ENCODE results near the gene MOB3B. TPM values are rescaled to one million over a fixed set of nuclear protein-coding genes. Genes with fewer than 3 reads are reported as not detected.

MOB3B gene
- total and polyA plus RNA-seq, 2 of the 13 experiments (the other 11 are each of a cell fraction or from before 2014, with no cell fraction given): 0.03 to 0.09 TPM

DNA sequence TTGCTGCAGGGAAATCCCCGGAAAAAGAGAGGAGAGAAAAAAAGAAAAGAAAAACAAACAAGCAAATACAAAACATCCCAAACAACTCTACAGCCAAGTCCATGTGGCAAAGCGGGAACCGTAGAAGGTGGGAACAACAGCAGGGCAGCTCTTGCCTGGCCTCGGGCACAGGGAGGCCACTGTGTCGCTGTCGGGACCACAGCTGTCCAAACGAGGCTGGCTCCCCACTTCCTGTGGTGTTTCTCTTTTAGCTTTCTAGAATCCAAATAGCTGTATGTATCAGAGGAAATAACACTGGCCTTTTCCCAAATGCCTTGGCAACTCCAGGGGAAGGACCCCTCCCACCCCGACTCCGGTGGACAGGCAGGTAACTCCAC lies 191.1 kb downstream of the MOB3B start:
- Histone ChIP-seq H3K9me3 (ENCODE audit: low read length) (no peaks in the 10 kb centered on the region), H3K27me3 (ENCODE audit: control insufficient read depth in 1 of 2, insufficient read depth in 2 of 2, low read length in 2 of 2) (peaks cover 0 to 7% of the 10 kb centered on the region in 2 experiments; a peak in 1 of 5 replicates), H3K4me2 (ENCODE audit: low read depth, low read length) (no peak overlapping the region), H3K79me2 (ENCODE audit: insufficient read depth, low read length) (no peaks in the 10 kb centered on the region), H3K9ac (ENCODE audit: insufficient read depth, low read depth, low read length) (no peak overlapping the region), H2AFZ (ENCODE audit: low read length) (no peak overlapping the region), H3K4me1 (ENCODE audit: insufficient read depth, low read length) (no peaks in the 10 kb centered on the region), H4K20me1 (ENCODE audit: insufficient read depth, low read length) (no peaks in the 10 kb centered on the region), H3K4me3 (replicated peaks in 1 of 3; ENCODE audit: insufficient read depth in 1 of 3, low read depth in 2 of 3, low read length in 3 of 3) (no peak overlapping the region), H3K27ac (ENCODE audit: extremely low read length, insufficient read depth, low read length) (no peak overlapping the region), H3K36me3 (replicated peaks in 1 of 2; ENCODE audit: control insufficient read depth in 1 of 2, insufficient read depth in 2 of 2, low read length in 2 of 2) (no peaks in the 10 kb centered on the region)
- in situ Hi-C loops (cut with HindIII; ENCODE audit: extremely low pct_ligation_motif_present, low pct_unique_long_range_greater_than_20kb): loop anchor here (25.0 kb wide), 1 partner anchor 724 kb away; no protein-coding TSS in a partner anchor
- intact Hi-C loops (cut with micrococcal nuclease; ENCODE audit: unreplicated experiment): no loop called here
- FAIRE-seq (no peak), ATAC-seq (no peak), DNase-seq (ENCODE audit: low spot score) (no peak)
- TF ChIP-seq MTA1 (CRISPR knock-in tag; IDR thresholded peaks at IDR 0.05; ENCODE audit: borderline replicate concordance): no peak
- TF ChIP-seq GATAD1 (CRISPR knock-in tag; IDR thresholded peaks at IDR 0.05): no peak
- TF ChIP-seq SRSF4 (IDR thresholded peaks at IDR 0.05; ENCODE audit: low read depth, low read length, poor library complexity, severe bottlenecking): no peak
- TF ChIP-seq, protein P1, sequence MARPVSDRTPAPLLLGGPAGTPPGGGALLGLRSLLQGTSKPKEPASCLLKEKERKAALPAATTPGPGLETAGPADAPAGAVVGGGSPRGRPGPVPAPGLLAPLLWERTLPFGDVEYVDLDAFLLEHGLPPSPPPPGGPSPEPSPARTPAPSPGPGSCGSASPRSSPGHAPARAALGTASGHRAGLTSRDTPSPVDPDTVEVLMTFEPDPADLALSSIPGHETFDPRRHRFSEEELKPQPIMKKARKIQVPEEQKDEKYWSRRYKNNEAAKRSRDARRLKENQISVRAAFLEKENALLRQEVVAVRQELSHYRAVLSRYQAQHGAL (CRISPR knock-in tag; IDR thresholded peaks at IDR 0.05; ENCODE audit: not compliant biosample characterization): no peak
- no peak for TF ChIP-seq MTF1 (CRISPR knock-in tag; IDR thresholded peaks at IDR 0.05)
- TF ChIP-seq RBM39 (IDR thresholded peaks at IDR 0.05; ENCODE audit: low read depth, low read length, poor library complexity, severe bottlenecking): no peak
- POLR2A ChIA-PET: no interaction called here
- 48% methylated on average over 9 of the region's 9 CpGs for WGBS (ENCODE audit: low lambda C conversion rate)
- BruUV-seq (replicated peaks): no TSS peak
- CTCF ChIA-PET (ENCODE audit: low intra/inter-chr PET ratio, low total read pairs): no interaction called here

DNA sequence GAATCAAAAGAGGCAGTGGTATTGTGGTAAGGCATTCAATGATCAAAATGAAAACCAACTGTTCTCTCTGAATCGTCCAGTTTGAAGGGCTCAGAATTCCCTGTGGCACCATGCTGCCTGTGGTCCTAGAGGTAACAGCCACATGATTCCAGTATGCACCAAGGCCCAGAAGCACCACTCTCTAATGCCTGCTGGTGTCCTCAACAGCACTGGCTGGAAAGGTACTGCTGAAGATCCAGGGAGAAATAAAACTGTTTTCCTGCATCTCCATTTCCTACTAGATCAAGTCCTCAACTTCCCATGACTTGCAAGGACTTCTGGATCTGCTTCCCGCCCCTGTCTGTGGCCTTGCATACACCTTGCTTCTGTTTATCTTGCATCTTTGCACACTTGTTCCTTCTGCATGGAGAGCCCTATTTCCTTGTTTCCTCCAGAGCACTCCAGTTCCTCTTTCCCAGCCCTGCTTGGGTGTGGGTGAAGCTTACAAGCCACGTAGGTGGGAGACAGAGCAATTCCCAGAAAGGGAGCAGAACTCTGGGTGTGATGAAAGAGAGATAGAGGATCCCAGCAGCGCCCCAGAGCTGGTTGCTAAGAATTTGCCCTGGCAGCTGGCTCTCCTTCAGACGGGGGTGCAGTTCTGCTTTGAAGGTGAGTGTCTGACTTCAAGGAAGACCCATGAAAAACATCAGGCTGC lies 191.6 kb downstream of the MOB3B start:
- no peak overlapping the region for H3K27ac ChIP-seq (ENCODE audit: extremely low read length, insufficient read depth, low read length)
- FAIRE-seq: no peak
- POLR2A ChIA-PET: no interaction called here

More for the DNA sequence above, 191.6 kb downstream of the MOB3B start:
- in situ Hi-C loops (cut with HindIII; ENCODE audit: extremely low pct_ligation_motif_present, low pct_unique_long_range_greater_than_20kb): loop anchor here (25.0 kb wide), 1 partner anchor 724 kb away; no protein-coding TSS in a partner anchor
- Histone ChIP-seq H3K4me2 (ENCODE audit: low read depth, low read length) (no peak overlapping the region), H3K4me1 (ENCODE audit: insufficient read depth, low read length) (no peaks in the 10 kb centered on the region), H3K79me2 (ENCODE audit: insufficient read depth, low read length) (no peaks in the 10 kb centered on the region), H4K20me1 (ENCODE audit: insufficient read depth, low read length) (no peaks in the 10 kb centered on the region), H3K9ac (ENCODE audit: insufficient read depth, low read depth, low read length) (no peak overlapping the region), H3K4me3 (replicated peaks in 1 of 3; ENCODE audit: insufficient read depth in 1 of 3, low read depth in 2 of 3, low read length in 3 of 3) (no peak overlapping the region), H3K27me3 (ENCODE audit: control insufficient read depth in 1 of 2, insufficient read depth in 2 of 2, low read length in 2 of 2) (peaks cover 0 to 7% of the 10 kb centered on the region in 2 experiments; a peak in 1 of 5 replicates), H3K36me3 (replicated peaks in 1 of 2; ENCODE audit: control insufficient read depth in 1 of 2, insufficient read depth in 2 of 2, low read length in 2 of 2) (no peaks in the 10 kb centered on the region), H2AFZ (ENCODE audit: low read length) (no peak overlapping the region), H3K9me3 (ENCODE audit: low read length) (no peaks in the 10 kb centered on the region)
- TF ChIP-seq, protein P2, sequence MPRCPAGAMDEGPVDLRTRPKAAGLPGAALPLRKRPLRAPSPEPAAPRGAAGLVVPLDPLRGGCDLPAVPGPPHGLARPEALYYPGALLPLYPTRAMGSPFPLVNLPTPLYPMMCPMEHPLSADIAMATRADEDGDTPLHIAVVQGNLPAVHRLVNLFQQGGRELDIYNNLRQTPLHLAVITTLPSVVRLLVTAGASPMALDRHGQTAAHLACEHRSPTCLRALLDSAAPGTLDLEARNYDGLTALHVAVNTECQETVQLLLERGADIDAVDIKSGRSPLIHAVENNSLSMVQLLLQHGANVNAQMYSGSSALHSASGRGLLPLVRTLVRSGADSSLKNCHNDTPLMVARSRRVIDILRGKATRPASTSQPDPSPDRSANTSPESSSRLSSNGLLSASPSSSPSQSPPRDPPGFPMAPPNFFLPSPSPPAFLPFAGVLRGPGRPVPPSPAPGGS (CRISPR knock-in tag; IDR thresholded peaks at IDR 0.05): no peak
- no peak for TF ChIP-seq TAF1 (CRISPR knock-in tag; IDR thresholded peaks at IDR 0.05)
- ATAC-seq (no peak), DNase-seq (ENCODE audit: low spot score) (no peak)
- BruUV-seq (replicated peaks): no TSS peak
- intact Hi-C loops (cut with micrococcal nuclease; ENCODE audit: unreplicated experiment): no loop called here
- WGBS (ENCODE audit: low lambda C conversion rate): 15% methylated on average over 5 of the region's 5 CpGs
- CTCF ChIA-PET (ENCODE audit: low intra/inter-chr PET ratio, low total read pairs): no interaction called here

Data from HepG2 (cell line).